ENCODE measurements around the gene MAML3.
A peak's percentile ranks its signal among the peaks of the same experiment; 100 is the strongest.

The MAML3 gene

DNA sequence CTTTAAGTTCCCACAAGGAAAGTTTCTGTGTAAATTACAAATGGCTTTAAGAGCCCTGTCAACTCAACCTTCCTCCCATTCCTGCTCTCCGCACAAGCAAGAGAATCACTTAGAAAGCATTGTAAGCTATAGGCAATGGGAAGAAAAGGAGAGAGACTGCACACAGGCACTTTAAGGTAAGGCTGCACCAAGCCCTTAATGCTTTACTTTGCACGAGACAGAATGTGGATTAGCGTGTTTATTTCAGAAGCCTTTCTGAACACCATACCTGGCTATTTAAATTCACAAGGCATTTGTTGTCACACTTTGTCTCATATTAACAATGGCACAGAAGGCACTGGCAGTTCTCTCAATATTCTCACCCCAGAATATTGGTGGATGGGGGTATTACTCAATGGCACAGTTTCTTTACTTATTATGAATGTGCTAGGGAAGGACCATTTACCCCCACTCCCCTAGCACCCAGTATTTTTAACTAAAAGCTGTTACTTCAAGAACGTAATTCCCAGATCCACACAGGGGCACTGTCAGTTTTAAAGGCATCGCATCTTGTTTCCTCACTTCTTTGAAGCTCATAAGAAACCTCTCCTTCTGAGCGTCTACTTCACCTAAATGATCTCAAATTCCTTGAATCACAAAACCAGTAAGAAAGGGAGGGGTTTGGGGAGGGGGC is 150.0 kb downstream of the MAML3 start:
- no peak for DNase-seq (ENCODE audit: low read depth)

GRCh38 chr4:140000232-140000631 is 153.8 kb downstream of the MAML3 start:
- no peak for DNase-seq (ENCODE audit: low read depth)

DNA sequence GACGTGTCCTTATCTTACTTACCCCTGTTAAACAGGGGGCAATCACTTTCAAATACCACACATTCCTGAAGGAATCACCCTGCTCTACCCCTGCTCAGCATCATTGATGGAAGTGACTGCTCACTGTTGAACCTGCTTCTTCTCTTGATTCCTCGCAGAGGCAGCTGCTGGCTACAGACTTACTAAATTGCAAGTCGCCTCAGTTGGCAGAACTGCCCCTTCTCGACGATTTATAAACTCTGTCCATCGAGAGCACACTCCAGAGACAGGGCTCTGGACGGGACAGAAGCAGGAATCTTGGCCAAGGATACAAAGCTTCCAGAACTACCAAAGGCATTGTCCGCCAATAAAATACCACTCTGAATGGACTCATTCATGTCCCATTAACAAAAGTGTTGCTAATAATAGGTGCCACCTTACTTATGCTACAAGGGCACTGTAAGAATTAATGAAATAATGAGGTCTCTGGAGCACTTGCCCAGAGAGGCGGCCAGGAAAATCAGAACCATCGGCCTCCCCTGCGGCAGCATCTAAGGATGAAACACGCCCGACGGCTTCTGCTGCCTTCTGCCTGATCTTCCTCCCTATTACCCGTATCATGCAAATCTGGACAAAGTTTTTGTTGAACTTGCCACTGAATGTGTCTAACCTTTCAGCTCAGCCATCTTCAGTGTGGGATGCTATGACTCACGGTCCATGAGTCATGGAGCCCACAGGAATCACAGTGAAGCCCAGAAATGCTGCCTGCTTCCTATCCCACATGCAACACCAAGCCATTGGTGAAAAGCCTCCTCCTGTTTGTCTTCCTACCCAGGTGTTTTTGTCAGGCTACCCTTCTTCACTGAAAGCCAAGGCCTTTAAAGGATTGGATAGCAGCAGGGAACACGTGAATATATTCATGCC is 164.9 kb downstream of the MAML3 start:
- DNase-seq (ENCODE audit: low read depth), result peak; percentile 94

DNA sequence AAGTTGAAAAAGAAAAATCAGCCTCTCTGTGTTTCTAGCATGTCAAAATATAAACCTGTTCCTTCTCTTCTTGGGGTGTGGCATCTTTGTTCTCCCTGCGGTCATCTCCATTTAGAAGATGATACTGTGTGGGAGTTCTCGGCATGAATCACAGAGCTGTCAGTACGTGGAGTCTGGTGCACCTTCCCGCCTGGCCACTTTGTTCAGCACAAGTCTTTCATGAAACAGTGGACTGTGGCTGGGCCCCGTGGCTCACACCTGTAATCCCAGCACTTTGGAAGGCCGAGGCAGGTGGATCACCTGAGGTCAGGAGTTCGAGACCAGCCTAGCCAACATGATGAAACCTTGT is 166.5 kb downstream of the MAML3 start:
- no peak for DNase-seq (ENCODE audit: low read depth)

- DNase-seq (ENCODE audit: low read depth), result no peak
Measured at GRCh38 chr4:139986689-139987501, 167.1 kb downstream of the MAML3 start.

DNA sequence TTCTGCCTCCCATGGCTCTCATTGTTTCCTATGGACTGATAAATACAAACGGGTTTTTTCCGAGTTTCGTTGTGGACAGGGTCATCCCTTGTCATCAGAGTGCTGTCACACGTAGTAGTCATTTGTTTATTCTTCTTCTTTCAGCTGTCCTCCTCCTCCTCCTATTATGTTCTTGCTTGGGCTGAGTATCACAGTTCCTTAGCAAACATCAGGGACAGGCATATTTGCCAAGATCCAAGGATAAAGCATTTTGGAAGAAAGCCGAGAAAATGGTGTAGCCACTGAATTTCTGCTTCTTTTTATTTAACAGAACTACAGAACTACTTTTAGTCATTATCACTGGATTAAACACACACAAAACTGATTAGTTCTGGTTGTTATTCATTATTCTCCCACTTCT is 167.9 kb downstream of the MAML3 start:
- no peak for DNase-seq (ENCODE audit: low read depth)

GRCh38 chr4:139985401-139985800 is 168.6 kb downstream of the MAML3 start:
- DNase-seq (ENCODE audit: low read depth), result no peak

GRCh38 chr4:139984471-139984870 is 169.5 kb downstream of the MAML3 start:
- no peak for DNase-seq (ENCODE audit: low read depth)

GRCh38 chr4:139978692-139979091 is 175.3 kb downstream of the MAML3 start:
- no peak for DNase-seq (ENCODE audit: low read depth)

DNA sequence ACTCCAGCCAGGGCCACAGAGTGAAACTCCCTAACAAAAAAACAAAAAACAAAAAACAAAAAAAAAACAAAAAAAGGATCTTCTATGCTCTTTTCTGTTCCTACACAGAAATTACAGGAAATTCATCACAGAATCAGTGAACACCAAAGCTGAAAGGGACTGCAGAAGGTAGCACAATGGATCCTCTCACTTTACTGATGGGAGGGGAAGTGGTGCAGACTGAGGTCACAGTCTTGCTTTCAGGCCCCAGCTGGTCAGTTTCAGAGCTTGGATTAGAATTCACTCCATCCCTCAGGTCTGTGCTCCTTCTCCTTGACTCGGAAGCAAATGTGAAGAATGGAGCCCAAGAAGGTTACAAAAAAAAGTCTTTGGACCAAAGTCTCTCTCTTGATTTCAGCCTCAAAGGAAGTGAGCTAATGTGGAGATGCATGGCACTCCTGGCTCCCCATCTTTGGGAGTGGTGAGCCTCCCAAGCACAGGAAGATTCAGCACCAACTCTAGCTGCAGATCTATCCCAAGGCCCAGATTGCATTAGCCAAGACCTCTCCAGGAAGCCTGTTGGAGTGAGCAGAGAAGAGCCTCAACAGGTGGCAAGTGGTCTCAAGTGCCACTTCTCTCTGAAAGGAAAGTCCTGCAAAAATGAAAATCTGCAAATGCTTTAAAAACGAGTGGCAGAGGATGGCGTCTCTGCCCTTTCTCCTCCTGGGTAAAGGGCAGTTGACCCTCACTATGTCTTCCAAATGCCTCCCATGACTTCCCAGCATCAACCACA is 176.0 kb downstream of the MAML3 start:
- no peak for DNase-seq (ENCODE audit: low read depth)

DNA sequence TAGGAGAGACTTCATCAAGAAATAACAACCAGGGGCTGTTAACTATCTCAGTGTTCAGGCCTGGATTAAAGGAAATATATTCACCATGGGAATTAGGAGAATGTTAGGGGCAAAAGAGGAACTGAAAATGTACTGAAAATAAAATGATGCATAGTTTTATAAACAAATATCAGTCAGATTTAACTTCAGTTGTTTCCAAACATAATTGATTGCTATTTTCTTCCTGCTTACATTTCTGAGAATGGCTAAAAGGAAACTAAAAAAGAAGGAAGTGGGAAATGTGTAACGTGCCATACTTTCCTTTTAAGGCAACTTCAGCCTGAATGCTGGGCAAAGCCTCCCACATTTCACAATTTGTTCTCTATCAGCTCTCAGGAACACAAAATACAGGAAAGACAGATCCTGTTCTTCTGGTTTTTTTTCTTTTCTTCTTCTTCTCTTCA is 178.1 kb downstream of the MAML3 start:
- peak; percentile 47 for DNase-seq (ENCODE audit: low read depth)

DNA sequence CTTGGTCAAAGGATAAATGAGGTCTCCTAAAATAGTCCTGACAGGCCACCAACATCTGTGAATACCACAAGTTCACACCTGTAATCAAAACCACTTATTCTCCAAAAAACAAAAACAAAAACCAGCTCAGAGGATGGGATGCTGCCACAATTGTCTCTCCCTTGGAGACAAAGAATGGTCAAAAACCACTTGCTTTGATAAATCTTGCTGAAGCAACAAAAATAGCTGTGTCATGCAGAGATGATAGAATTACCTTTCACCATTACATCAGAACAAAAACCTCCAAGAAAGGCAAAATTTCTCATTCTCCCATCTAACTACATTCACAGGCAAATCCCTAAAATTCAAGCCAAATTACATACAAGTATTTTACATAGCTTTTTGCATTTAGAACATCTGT is 180.4 kb downstream of the MAML3 start:
- DNase-seq (ENCODE audit: low read depth), result no peak

- peak; percentile 2 for DNase-seq (ENCODE audit: low read depth)
Measured at GRCh38 chr4:139973015-139973414, 181.0 kb downstream of the MAML3 start.

DNA sequence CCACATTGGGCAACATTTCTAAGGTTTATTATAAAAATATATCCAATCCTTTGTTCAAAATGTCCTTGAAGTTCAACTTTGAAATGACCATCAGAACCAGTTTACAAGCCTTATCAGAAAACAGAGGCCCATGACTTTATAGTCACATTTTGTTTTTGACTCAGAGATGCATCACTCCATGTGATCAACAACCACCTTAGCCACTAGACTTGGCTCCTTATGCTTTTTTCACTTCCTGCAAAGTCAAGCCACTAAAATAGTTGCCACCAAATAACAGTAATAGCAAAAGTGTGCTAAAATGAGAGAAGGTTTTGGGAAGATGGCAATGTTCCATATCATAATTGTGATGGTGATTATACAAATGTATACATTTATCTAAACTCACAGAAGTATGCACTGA is 181.7 kb downstream of the MAML3 start:
- no peak for DNase-seq (ENCODE audit: low read depth)

DNA sequence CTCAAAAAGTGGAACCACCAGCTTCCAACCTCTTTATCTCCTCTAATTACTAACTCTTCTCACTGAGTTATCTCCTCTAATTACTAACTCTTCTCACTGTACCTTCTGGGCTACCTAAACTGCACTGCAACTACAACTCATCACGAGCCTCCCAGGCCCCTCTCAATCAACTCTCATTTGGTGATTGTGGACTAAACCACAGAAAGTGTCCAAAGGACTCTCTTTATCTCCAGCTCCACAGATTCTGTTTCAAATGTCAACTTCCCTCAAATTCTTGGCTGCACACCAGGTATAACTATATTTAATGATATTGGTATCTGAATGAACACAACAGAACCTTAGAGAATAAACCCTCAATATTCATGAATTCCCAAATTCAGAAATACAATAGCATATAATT is 182.9 kb downstream of the MAML3 start:
- DNase-seq (ENCODE audit: low read depth), result no peak

DNA sequence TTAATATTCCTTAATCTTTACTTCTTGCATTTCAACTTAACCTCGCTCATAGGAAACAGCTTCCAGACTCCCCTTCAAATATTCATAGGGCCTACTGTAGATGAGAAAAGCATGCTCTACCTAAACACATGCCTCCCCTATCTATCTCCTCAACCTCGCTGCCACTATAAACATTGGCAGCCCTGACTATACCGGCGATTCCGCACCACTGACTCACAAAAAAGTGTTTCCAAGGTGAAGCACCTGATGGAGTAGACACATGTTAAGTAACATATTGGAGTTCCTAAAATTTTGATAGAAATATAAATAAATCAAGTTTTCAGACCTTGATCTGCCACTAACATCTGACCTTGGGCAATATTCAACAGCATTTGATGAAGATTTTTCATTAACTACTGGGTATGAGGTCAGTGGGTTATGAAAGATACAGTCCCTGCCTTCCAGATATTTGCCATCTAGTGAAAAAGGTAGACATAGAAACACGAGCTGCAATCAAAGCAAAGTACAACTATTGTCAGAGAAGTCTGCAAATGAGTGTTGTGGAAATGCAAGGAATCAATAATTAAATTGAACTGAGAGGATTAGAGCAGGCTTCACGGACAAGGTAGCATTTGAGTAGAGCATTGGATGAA is 184.2 kb downstream of the MAML3 start:
- no peak for DNase-seq (ENCODE audit: low read depth)

GRCh38 chr4:139968831-139969230 is 185.2 kb downstream of the MAML3 start:
- DNase-seq (ENCODE audit: low read depth), result no peak

- DNase-seq (ENCODE audit: low read depth), result no peak
Measured at GRCh38 chr4:139966383-139966782, 187.6 kb downstream of the MAML3 start.

- DNase-seq (ENCODE audit: low read depth), result no peak
Measured at GRCh38 chr4:139965789-139966188, 188.2 kb downstream of the MAML3 start.

- no peak for DNase-seq (ENCODE audit: low read depth)
Measured at GRCh38 chr4:139963708-139964107, 190.3 kb downstream of the MAML3 start.

DNA sequence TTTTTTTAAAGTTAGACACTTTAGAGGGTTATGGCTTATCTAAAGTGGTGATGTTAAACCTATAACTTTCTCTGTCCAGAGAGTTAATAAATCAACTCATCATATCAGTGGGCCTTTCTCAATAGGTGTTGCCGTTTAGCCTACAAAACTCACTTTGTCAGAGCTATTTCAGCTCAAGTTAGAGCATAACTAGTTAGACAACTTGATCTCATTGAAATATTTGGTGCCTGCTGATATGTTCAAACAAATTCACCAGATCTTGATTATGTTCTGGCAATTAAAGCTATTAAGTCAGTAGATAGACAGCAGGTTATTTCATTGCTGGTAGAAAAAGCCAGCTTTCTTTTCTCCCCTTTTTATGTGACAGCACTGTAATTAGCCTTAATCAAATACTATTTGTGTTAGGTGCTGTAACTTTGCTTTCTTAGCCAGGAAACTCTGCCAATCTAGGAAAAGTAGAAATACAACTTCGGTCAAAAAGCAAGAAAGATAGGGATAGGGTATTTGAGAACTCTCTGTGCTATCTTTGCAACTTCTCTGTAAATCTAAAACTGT is 191.8 kb downstream of the MAML3 start:
- DNase-seq (ENCODE audit: low read depth), result no peak

All from EH (cell line).